Esophagus muscularis mucosa (tissue), 4 donors: ENCODE results near the gene C5orf15.

ENCODE experiments used
- CTCF ChIP-seq, 3 experiments: fragments of 200-600 bp in 2 of 3; fragments of 450-650 bp in 1 of 3; sonication (generic) in 2 of 3; IDR thresholded peaks; one replicate each; pipeline ENCODE4 v1.5.1; 2017 to 2019; ENCODE audit warnings: antibody characterized with exemption in 3 of 3, mild to moderate bottlenecking in 2 of 3, moderate library complexity in 1 of 3
- EP300 ChIP-seq: sonication (generic); formaldehyde crosslinking; IDR thresholded peaks from one replicate; pipeline ENCODE4 v1.6.1; 2017; ENCODE audit warnings: antibody characterized with exemption
- POLR2A ChIP-seq: fragments of 450-650 bp; IDR thresholded peaks from one replicate; pipeline ENCODE4 v1.6.1; 2017; ENCODE audit warnings: antibody characterized with exemption, moderate library complexity, mild to moderate bottlenecking, low read depth

GRCh38 chr5:133943475-133943817, 25.0 kb downstream of the C5orf15 start:
- no peak for TF ChIP-seq CTCF (IDR thresholded peaks at IDR 0.05)
- TF ChIP-seq POLR2A: no peak
- no peak for TF ChIP-seq EP300
